HEK293T (cell line): ENCODE data around the gene ITGAE.
A peak's percentile ranks its signal among the peaks of the same experiment; 100 is the strongest.

ENCODE experiments used
- CTCF ChIA-PET: fragments of 350-600 bp; formaldehyde crosslinking; extraction: SDS; loops from one replicate; lab custom pipeline; 2021; ENCODE audit warnings: antibody characterized with exemption, inconsistent platforms; lab: Yijun Ruan, JAX
- POLR2A ChIA-PET: fragments of 350-600 bp; formaldehyde crosslinking; extraction: SDS; loops from one replicate; lab custom pipeline; 2020; ENCODE audit warnings: antibody characterized with exemption, inconsistent platforms; lab: Yijun Ruan, JAX
- DNase-seq: peaks from one replicate; pipeline ENCODE4 v3.0.0; 2012; ENCODE audit warnings: mixed read lengths; ENCODE audit errors: extremely low spot score
- ARNT ChIP-seq: fragments of 450-650 bp; IDR thresholded peaks from 2 replicates; pipeline ENCODE4 v1.6.1; 2017; ENCODE audit warnings: mild to moderate bottlenecking
- BHLHE40 ChIP-seq: fragments of 450-650 bp; IDR thresholded peaks from 2 replicates; pipeline ENCODE4 v1.6.1; 2016; ENCODE audit warnings: mild to moderate bottlenecking, moderate library complexity, borderline replicate concordance
- CTBP1 ChIP-seq: fragments of 450-650 bp; IDR thresholded peaks from 2 replicates; pipeline ENCODE4 v1.6.1; 2016; ENCODE audit warnings: borderline replicate concordance
- ELF4 ChIP-seq: fragments of 450-650 bp; IDR thresholded peaks from 2 replicates; pipeline ENCODE4 v1.6.1; 2017; ENCODE audit warnings: antibody characterized with exemption
- FOXA1 ChIP-seq: fragments of 450-650 bp; IDR thresholded peaks from 2 replicates; pipeline ENCODE4 v1.6.1; 2016; ENCODE audit warnings: mild to moderate bottlenecking
- FOXK2 ChIP-seq: fragments of 450-650 bp; IDR thresholded peaks from 2 replicates; pipeline ENCODE4 v1.6.1; 2016; ENCODE audit warnings: mild to moderate bottlenecking
- FOXM1 ChIP-seq: fragments of 450-650 bp; IDR thresholded peaks from 2 replicates; pipeline ENCODE4 v1.6.1; 2017; ENCODE audit warnings: mild to moderate bottlenecking, borderline replicate concordance
- HDGF ChIP-seq: fragments of 450-650 bp; IDR thresholded peaks from 2 replicates; pipeline ENCODE4 v1.6.1; 2017; ENCODE audit warnings: antibody characterized with exemption, borderline replicate concordance
- L3MBTL2 ChIP-seq: fragments of 450-650 bp; conservative IDR thresholded peaks from 2 replicates; pipeline ENCODE4 v1.6.1; 2016; ENCODE audit warnings: mild to moderate bottlenecking
- LEF1 ChIP-seq: fragments of 450-650 bp; IDR thresholded peaks from 2 replicates; pipeline ENCODE4 v1.6.1; 2017; ENCODE audit warnings: mild to moderate bottlenecking, borderline replicate concordance
- NFRKB ChIP-seq: fragments of 450-650 bp; IDR thresholded peaks from 2 replicates; pipeline ENCODE4 v1.6.1; 2016; ENCODE audit warnings: mild to moderate bottlenecking, moderate library complexity
- PKNOX1 ChIP-seq: fragments of 450-650 bp; IDR thresholded peaks from 2 replicates; pipeline ENCODE4 v1.6.1; 2016
- SP1 ChIP-seq: fragments of 450-650 bp; IDR thresholded peaks from 2 replicates; pipeline ENCODE4 v1.6.1; 2017
- SUZ12 ChIP-seq: fragments of 450-650 bp; IDR thresholded peaks from 2 replicates; pipeline ENCODE4 v1.6.1; 2016; ENCODE audit warnings: mild to moderate bottlenecking
- TARDBP ChIP-seq: fragments of 450-650 bp; IDR thresholded peaks from 2 replicates; pipeline ENCODE4 v1.6.1; 2016
- ZNF384 ChIP-seq: fragments of 450-650 bp; IDR thresholded peaks from 2 replicates; pipeline ENCODE4 v1.6.1; 2016

The ITGAE gene

GRCh38 chr17:3762922-3763776 is 37.8 kb downstream of the ITGAE start:
- no peak for DNase-seq
- CTCF ChIA-PET: no interaction called here
- POLR2A ChIA-PET: no interaction called here
- no peak for TF ChIP-seq SP1

GRCh38 chr17:3761918-3762380 is 39.0 kb downstream of the ITGAE start:
- CTCF ChIA-PET: interaction anchor here (0.6 kb wide), 1 partner anchor 32 kb away, joined by 5 read pairs; no protein-coding TSS in a partner anchor
- DNase-seq: no peak
- POLR2A ChIA-PET: no interaction called here
- TF ChIP-seq ARNT (no peak), NFRKB (no peak), CTBP1 (no peak), FOXK2 (no peak), LEF1 (no peak), ELF4 (no peak), TARDBP (no peak), FOXA1 (no peak), L3MBTL2 (no peak), SUZ12 (no peak), FOXM1 (no peak)

- CTCF ChIA-PET: no interaction called here
- TF ChIP-seq PKNOX1: no peak
- TF ChIP-seq FOXK2: no peak
- no peak for TF ChIP-seq BHLHE40
- TF ChIP-seq FOXM1: no peak
- no peak for TF ChIP-seq LEF1
- no peak for TF ChIP-seq TARDBP
- no peak for TF ChIP-seq CTBP1
- no peak for TF ChIP-seq NFRKB
- TF ChIP-seq FOXA1: no peak
- no peak for TF ChIP-seq HDGF
- TF ChIP-seq ZNF384: no peak
- TF ChIP-seq L3MBTL2: no peak
- no peak for TF ChIP-seq SP1
- TF ChIP-seq ELF4: no peak
- TF ChIP-seq ARNT: no peak
- TF ChIP-seq SUZ12: no peak
- POLR2A ChIA-PET: no interaction called here
- no peak for DNase-seq
Measured at GRCh38 chr17:3761036-3761917, 39.7 kb downstream of the ITGAE start.

- ChIA-PET POLR2A (no interaction called here), CTCF (no interaction called here)
- TF ChIP-seq CTBP1 (no peak), PKNOX1 (no peak), ZNF384 (no peak), SUZ12 (no peak), FOXK2 (no peak), ARNT (no peak), NFRKB (no peak), SP1 (no peak), L3MBTL2 (no peak), FOXA1 (no peak), TARDBP (no peak), ELF4 (no peak), LEF1 (no peak), FOXM1 (no peak), BHLHE40 (no peak)
- no peak for DNase-seq
Measured at GRCh38 chr17:3759597-3760216, 41.3 kb downstream of the ITGAE start.

- peak; percentile 23; the same call in 1 of the 2 replicates for TF ChIP-seq L3MBTL2
- TF ChIP-seq HDGF: no peak
- DNase-seq: no peak
- POLR2A ChIA-PET: interaction anchor here (0.9 kb wide), 1 partner anchor 91 kb away, joined by 3 read pairs; no protein-coding TSS in a partner anchor
- CTCF ChIA-PET: interaction anchor here (1.5 kb wide), 1 partner anchor 17 kb away, joined by 4 read pairs; no protein-coding TSS in a partner anchor
Measured at GRCh38 chr17:3755335-3756030, 45.5 kb downstream of the ITGAE start.
